HepG2 (cell line): ENCODE results near the gene INSIG1. TPM values are rescaled to one million over a fixed set of nuclear protein-coding genes. Genes with fewer than 3 reads are reported as not detected.

ENCODE experiments used
- ATAC-seq: fragments of 200-7000 bp; cut with Tn5 transposase; 3 replicates; pipeline ENCODE4 v1.9.1; 2020; ENCODE audit warnings: mild to moderate bottlenecking, moderate library complexity
- BruUV-seq: library from RNA; stranded (reverse); fragments of 400-500 nt; replicated peaks from 2 replicates; lab custom pipeline; 2021; lab: Mats Ljungman, UMichigan
- CTCF ChIA-PET: fragments of 300-600 bp; formaldehyde crosslinking; extraction: SDS; loops from one replicate; lab custom pipeline; 2021; ENCODE audit warnings: low total read pairs, inconsistent platforms, low intra/inter-chr PET ratio; lab: Yijun Ruan, JAX
- POLR2A ChIA-PET: fragments of 350-600 bp; sonication (Branson Sonifier 250); formaldehyde crosslinking; loops from one replicate; lab custom pipeline; 2020; ENCODE audit warnings: antibody characterized with exemption, inconsistent platforms; lab: Yijun Ruan, JAX
- DNase-seq: peaks from one replicate; pipeline ENCODE4 v3.0.0-alpha.2; 2015; ENCODE audit warnings: low spot score
- FAIRE-seq: peaks from 3 replicates; lab custom pipeline; 2011; peaks lifted over from hg19 to GRCh38; lab: Jason Lieb, UNC
- H2AFZ ChIP-seq: one replicate; pipeline ENCODE4 v1.6.1; 2011; ENCODE audit warnings: low read length, inconsistent platforms
- H3K27ac ChIP-seq: fragments of 300-600 bp; 3 replicates; pipeline ENCODE4 v1.8.0; 2011; ENCODE audit warnings: mixed run types, mild to moderate bottlenecking, mixed read lengths, low read length, inconsistent platforms; ENCODE audit not compliant: insufficient read depth; ENCODE audit errors: extremely low read length
- H3K27me3 ChIP-seq, 2 experiments: fragments of 200-600 bp in 1 of 2; 2 replicates in 1 of 2; 3 replicates in 1 of 2; pipeline versions ENCODE4 v1.6.0 to v1.8.0; 2011; ENCODE audit warnings: low read length in 2 of 2, mild to moderate bottlenecking in 2 of 2, moderate library complexity in 2 of 2, inconsistent platforms in 1 of 2; ENCODE audit not compliant: insufficient read depth in 2 of 2, control insufficient read depth in 1 of 2
- H3K36me3 ChIP-seq, 2 experiments: fragments of 200-600 bp in 1 of 2; replicated peaks in 1 of 2; 2 replicates in 1 of 2; 3 replicates in 1 of 2; pipeline versions ENCODE4 v1.5.1 to v1.8.0; 2011; ENCODE audit warnings: low read length in 2 of 2, inconsistent platforms in 1 of 2; ENCODE audit not compliant: insufficient read depth in 2 of 2, control insufficient read depth in 1 of 2
- H3K4me1 ChIP-seq: 2 replicates; pipeline ENCODE4 v1.5.1; 2012; ENCODE audit warnings: low read length, inconsistent platforms; ENCODE audit not compliant: insufficient read depth
- H3K4me2 ChIP-seq: 2 replicates; pipeline ENCODE4 v1.6.0; 2011; ENCODE audit warnings: low read depth, low read length, inconsistent platforms
- H3K4me3 ChIP-seq, 3 experiments: fragments of 200-600 bp in 1 of 3; sonication (generic), shearing (Covaris generic) in 1 of 3; replicated peaks in 1 of 3; 2 replicates each; pipeline ENCODE4 v1.5.1; 2011 to 2016; ENCODE audit warnings: low read length in 3 of 3, inconsistent platforms in 2 of 3, low read depth in 2 of 3, mild to moderate bottlenecking in 2 of 3, control low read depth in 1 of 3, mixed read lengths in 1 of 3; ENCODE audit not compliant: insufficient read depth in 1 of 3
- H3K79me2 ChIP-seq: one replicate; pipeline ENCODE4 v1.6.1; 2011; ENCODE audit warnings: low read length, inconsistent platforms; ENCODE audit not compliant: insufficient read depth
- H3K9ac ChIP-seq: 2 replicates; pipeline ENCODE4 v1.6.0; 2011; ENCODE audit warnings: mild to moderate bottlenecking, low read depth, low read length, inconsistent platforms; ENCODE audit not compliant: insufficient read depth
- H3K9me3 ChIP-seq: 2 replicates; pipeline ENCODE4 v1.5.1; 2012; ENCODE audit warnings: mild to moderate bottlenecking, low read length
- H4K20me1 ChIP-seq: 2 replicates; pipeline ENCODE4 v1.6.0; 2011; ENCODE audit warnings: inconsistent platforms, mild to moderate bottlenecking, low read length, moderate library complexity; ENCODE audit not compliant: insufficient read depth
- BORCS8-MEF2B ChIP-seq: sonication (generic); formaldehyde crosslinking; IDR thresholded peaks from 2 replicates; pipeline ENCODE4 v1.8.0; 2022; ENCODE audit warnings: mild to moderate bottlenecking, missing genetic modification reagents
- DNMT3B ChIP-seq: conservative IDR thresholded peaks from 2 replicates; pipeline ENCODE4 v1.6.1; 2016; ENCODE audit warnings: missing biosample characterization, control low read depth
- NKX3-1 ChIP-seq: sonication (generic); formaldehyde crosslinking; IDR thresholded peaks from 2 replicates; pipeline ENCODE4 v1.5.0; 2020; ENCODE audit warnings: missing genetic modification reagents
- PAX8 ChIP-seq: sonication (generic); formaldehyde crosslinking; IDR thresholded peaks from 2 replicates; pipeline ENCODE4 v1.8.0; 2022; ENCODE audit warnings: mild to moderate bottlenecking, missing genetic modification reagents, borderline replicate concordance
- ZNF484 ChIP-seq: sonication (generic); formaldehyde crosslinking; IDR thresholded peaks from 2 replicates; pipeline ENCODE4 v1.5.1; 2020; ENCODE audit warnings: mild to moderate bottlenecking, low read depth, missing genetic modification reagents, borderline replicate concordance
- ZNF501 ChIP-seq: sonication (generic); formaldehyde crosslinking; IDR thresholded peaks from 2 replicates; pipeline ENCODE4 v1.5.1; 2020; ENCODE audit warnings: mild to moderate bottlenecking, moderate library complexity, missing genetic modification reagents
- ZNF547 ChIP-seq: sonication (generic); formaldehyde crosslinking; IDR thresholded peaks from 2 replicates; pipeline ENCODE4 v1.5.1; 2020; ENCODE audit warnings: mild to moderate bottlenecking, missing genetic modification reagents
- ZNF652 ChIP-seq: IDR thresholded peaks from 2 replicates; pipeline ENCODE4 v1.6.1; 2016; ENCODE audit warnings: low read depth, borderline replicate concordance
- ZNF720 ChIP-seq: sonication (generic); formaldehyde crosslinking; IDR thresholded peaks from 2 replicates; pipeline ENCODE4 v1.4.0; 2020; ENCODE audit warnings: missing genetic modification reagents
- ZNF891 ChIP-seq: sonication (generic); formaldehyde crosslinking; IDR thresholded peaks from 2 replicates; pipeline ENCODE4 v1.5.0; 2020; ENCODE audit warnings: mild to moderate bottlenecking, missing genetic modification reagents
- ZSCAN20 ChIP-seq: sonication (generic); formaldehyde crosslinking; IDR thresholded peaks from 2 replicates; pipeline ENCODE4 v1.4.0; 2020; ENCODE audit warnings: missing genetic modification reagents, mild to moderate bottlenecking, borderline replicate concordance
- WGBS: methylation state at CpG from one replicate; pipeline ENCODE4 v1.1.6; 2017; ENCODE audit warnings: low lambda C conversion rate; 5-methylcytosine and 5-hydroxymethylcytosine counted together
- in situ Hi-C: cut with HindIII; loops from 2 replicates; pipeline ENCODE4 v1.10.0; 2017; ENCODE audit warnings: low pct_unique_long_range_greater_than_20kb; ENCODE audit not compliant: extremely low pct_ligation_motif_present
- intact Hi-C: fragments of 100-400 bp; cut with micrococcal nuclease; formaldehyde crosslinking; loops from one replicate; pipeline ENCODE4 v1.10.0; 2022; ENCODE audit not compliant: unreplicated experiment
- polyA plus RNA-seq, 8 experiments: library from polyadenylated mRNA; depleted of rRNA in 3 of 8; stranded (reverse) in 7 of 8; unstranded in 1 of 8; fragments of >200 nt; fragmentation: Illumina TruSeq in 4 of 8; extraction: Trizol in 4 of 8; gene quantifications; 2 replicates each; pipeline versions ENCODE4 v1.2.1 to v1.2.3, GENCODE V29; 2011 to 2016; ENCODE audit warnings: low read depth in 4 of 8, missing spikeins in 1 of 8, mixed read lengths in 1 of 8; ENCODE audit not compliant: insufficient read depth in 1 of 8
- total RNA-seq, 5 experiments: library from RNA; depleted of rRNA; stranded (reverse); fragments of >200 nt; fragmentation: Illumina TruSeq; extraction: Trizol; gene quantifications; 2 replicates each; pipeline ENCODE4 v1.2.3, GENCODE V29; 2016; ENCODE audit warnings: low read depth in 1 of 5
- TF ChIP-seq, protein P1 (sequence below): sonication (generic); formaldehyde crosslinking; IDR thresholded peaks from 2 replicates; pipeline ENCODE4 v1.4.0; 2020; ENCODE audit warnings: missing genetic modification reagents
- TF ChIP-seq, protein P2 (sequence below): IDR thresholded peaks from 2 replicates; pipeline ENCODE4 v1.6.1; 2016; ENCODE audit warnings: missing genetic modification reagents, missing compliant biosample characterization
- TF ChIP-seq, protein P3 (sequence below), 2 experiments: sonication (generic) in 1 of 2; formaldehyde crosslinking in 1 of 2; IDR thresholded peaks; 2 replicates each; pipeline versions ENCODE4 v1.4.0 to v1.6.1; 2018 to 2020; ENCODE audit warnings: missing genetic modification reagents in 2 of 2, borderline replicate concordance in 1 of 2, low read depth in 1 of 2, mild to moderate bottlenecking in 1 of 2, missing biosample characterization in 1 of 2
- TF ChIP-seq, protein P4 (sequence below): IDR thresholded peaks from 2 replicates; pipeline ENCODE4 v1.6.1; 2016
- TF ChIP-seq, protein P5 (sequence below): IDR thresholded peaks from 2 replicates; pipeline ENCODE4 v1.6.1; 2016; ENCODE audit warnings: low read depth, borderline replicate concordance
- TF ChIP-seq, protein P6 (sequence below): sonication (generic); formaldehyde crosslinking; conservative IDR thresholded peaks from 2 replicates; pipeline ENCODE4 v1.8.0; 2022; ENCODE audit warnings: mild to moderate bottlenecking, moderate library complexity, missing genetic modification reagents

The INSIG1 gene
- total and polyA plus RNA-seq, 2 of the 13 experiments (the other 11 are each of a cell fraction or from before 2014, with no cell fraction given): 0.07 to 0.11 TPM

DNA sequence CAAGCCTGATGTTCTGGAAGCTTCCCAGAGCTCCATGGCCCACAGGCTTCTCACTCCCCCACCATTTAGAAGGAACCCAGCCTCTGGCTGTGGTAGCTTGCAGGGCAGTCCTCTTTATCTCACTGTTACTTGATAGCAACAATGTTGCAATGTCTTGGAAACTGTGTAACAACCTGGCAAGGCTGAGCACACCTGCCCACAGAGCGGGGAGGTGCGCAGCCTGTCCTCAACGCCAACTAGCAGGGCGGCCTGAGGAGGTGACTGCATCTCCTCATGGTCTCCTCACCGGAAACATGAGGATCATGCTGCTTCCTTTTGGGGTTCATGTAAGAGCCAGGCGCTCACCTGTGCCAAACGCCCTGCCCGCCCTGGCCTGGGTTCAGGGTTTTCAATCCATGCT lies 43.7 kb upstream of the INSIG1 start:
- POLR2A ChIA-PET: no interaction called here
- Histone ChIP-seq H3K27me3 (peaks cover 3 to 48% of the 10 kb centered on the region in 2 experiments; a peak in 4 of 5 replicates), H3K4me1 (no peaks in the 10 kb centered on the region), H4K20me1 (no peaks in the 10 kb centered on the region), H3K9me3 (no peaks in the 10 kb centered on the region), H3K36me3 (no peaks in the 10 kb centered on the region), H3K27ac (no peak overlapping the region), H2AFZ (no peak overlapping the region), H3K4me3 (no peak overlapping the region), H3K4me2 (no peak overlapping the region), H3K9ac (no peak overlapping the region), H3K79me2 (no peaks in the 10 kb centered on the region)
- ATAC-seq: no peak
- no peak for TF ChIP-seq ZNF547 (CRISPR knock-in tag)
- no peak for TF ChIP-seq ZNF484
- TF ChIP-seq, protein P1, sequence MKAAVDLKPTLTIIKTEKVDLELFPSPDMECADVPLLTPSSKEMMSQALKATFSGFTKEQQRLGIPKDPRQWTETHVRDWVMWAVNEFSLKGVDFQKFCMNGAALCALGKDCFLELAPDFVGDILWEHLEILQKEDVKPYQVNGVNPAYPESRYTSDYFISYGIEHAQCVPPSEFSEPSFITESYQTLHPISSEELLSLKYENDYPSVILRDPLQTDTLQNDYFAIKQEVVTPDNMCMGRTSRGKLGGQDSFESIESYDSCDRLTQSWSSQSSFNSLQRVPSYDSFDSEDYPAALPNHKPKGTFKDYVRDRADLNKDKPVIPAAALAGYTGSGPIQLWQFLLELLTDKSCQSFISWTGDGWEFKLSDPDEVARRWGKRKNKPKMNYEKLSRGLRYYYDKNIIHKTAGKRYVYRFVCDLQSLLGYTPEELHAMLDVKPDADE (CRISPR knock-in tag): no peak
- no peak for TF ChIP-seq ZNF891 (CRISPR knock-in tag)
- TF ChIP-seq PAX8 (CRISPR knock-in tag): no peak
- TF ChIP-seq, protein P2, sequence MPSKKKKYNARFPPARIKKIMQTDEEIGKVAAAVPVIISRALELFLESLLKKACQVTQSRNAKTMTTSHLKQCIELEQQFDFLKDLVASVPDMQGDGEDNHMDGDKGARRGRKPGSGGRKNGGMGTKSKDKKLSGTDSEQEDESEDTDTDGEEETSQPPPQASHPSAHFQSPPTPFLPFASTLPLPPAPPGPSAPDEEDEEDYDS (CRISPR knock-in tag): no peak
- TF ChIP-seq BORCS8-MEF2B (CRISPR knock-in tag): no peak
- TF ChIP-seq, protein P3, sequence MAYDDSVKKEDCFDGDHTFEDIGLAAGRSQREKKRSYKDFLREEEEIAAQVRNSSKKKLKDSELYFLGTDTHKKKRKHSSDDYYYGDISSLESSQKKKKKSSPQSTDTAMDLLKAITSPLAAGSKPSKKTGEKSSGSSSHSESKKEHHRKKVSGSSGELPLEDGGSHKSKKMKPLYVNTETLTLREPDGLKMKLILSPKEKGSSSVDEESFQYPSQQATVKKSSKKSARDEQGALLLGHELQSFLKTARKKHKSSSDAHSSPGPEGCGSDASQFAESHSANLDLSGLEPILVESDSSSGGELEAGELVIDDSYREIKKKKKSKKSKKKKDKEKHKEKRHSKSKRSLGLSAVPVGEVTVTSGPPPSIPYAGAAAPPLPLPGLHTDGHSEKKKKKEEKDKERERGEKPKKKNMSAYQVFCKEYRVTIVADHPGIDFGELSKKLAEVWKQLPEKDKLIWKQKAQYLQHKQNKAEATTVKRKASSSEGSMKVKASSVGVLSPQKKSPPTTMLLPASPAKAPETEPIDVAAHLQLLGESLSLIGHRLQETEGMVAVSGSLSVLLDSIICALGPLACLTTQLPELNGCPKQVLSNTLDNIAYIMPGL (CRISPR knock-in tag; IDR thresholded peaks at IDR 0.05; ENCODE audit: borderline replicate concordance in 1 of 2, low read depth in 1 of 2): no peak
- TF ChIP-seq, protein P4, sequence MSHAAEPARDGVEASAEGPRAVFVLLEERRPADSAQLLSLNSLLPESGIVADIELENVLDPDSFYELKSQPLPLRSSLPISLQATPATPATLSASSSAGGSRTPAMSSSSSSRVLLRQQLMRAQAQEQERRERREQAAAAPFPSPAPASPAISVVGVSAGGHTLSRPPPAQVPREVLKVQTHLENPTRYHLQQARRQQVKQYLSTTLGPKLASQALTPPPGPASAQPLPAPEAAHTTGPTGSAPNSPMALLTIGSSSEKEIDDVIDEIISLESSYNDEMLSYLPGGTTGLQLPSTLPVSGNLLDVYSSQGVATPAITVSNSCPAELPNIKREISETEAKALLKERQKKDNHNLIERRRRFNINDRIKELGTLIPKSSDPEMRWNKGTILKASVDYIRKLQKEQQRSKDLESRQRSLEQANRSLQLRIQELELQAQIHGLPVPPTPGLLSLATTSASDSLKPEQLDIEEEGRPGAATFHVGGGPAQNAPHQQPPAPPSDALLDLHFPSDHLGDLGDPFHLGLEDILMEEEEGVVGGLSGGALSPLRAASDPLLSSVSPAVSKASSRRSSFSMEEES (CRISPR knock-in tag): no peak
- no peak for TF ChIP-seq ZSCAN20
- TF ChIP-seq NKX3-1: no peak
- TF ChIP-seq, protein P5, sequence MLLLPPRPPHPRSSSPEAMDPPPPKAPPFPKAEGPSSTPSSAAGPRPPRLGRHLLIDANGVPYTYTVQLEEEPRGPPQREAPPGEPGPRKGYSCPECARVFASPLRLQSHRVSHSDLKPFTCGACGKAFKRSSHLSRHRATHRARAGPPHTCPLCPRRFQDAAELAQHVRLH (CRISPR knock-in tag): no peak
- TF ChIP-seq ZNF652 (CRISPR knock-in tag): no peak
- no peak for TF ChIP-seq DNMT3B (CRISPR knock-in tag)
- TF ChIP-seq ZNF720 (CRISPR knock-in tag): no peak
- no peak for TF ChIP-seq ZNF501 (CRISPR knock-in tag)
- TF ChIP-seq, protein P6, sequence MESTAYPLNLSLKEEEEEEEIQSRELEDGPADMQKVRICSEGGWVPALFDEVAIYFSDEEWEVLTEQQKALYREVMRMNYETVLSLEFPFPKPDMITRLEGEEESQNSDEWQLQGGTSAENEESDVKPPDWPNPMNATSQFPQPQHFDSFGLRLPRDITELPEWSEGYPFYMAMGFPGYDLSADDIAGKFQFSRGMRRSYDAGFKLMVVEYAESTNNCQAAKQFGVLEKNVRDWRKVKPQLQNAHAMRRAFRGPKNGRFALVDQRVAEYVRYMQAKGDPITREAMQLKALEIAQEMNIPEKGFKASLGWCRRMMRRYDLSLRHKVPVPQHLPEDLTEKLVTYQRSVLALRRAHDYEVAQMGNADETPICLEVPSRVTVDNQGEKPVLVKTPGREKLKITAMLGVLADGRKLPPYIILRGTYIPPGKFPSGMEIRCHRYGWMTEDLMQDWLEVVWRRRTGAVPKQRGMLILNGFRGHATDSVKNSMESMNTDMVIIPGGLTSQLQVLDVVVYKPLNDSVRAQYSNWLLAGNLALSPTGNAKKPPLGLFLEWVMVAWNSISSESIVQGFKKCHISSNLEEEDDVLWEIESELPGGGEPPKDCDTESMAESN (CRISPR knock-in tag): no peak
- no CpG with 5 or more reads among the region's 8 CpGs for WGBS
- no peak for DNase-seq
- BruUV-seq: no TSS peak
- in situ Hi-C loops (no loop called here), intact Hi-C loops (no loop called here)
- FAIRE-seq: no peak
- CTCF ChIA-PET: no interaction called here
